HepG2 (cell line): ENCODE results near the gene LSMEM2. TPM values are rescaled to one million over a fixed set of nuclear protein-coding genes. Genes with fewer than 3 reads are reported as not detected.

Experiments
- ELF3 ChIP-seq: IDR thresholded peaks from 2 replicates; pipeline ENCODE4 v1.6.1; 2016; ENCODE audit warnings: missing genetic modification reagents, missing compliant biosample characterization
- HNF1B ChIP-seq: sonication (generic); formaldehyde crosslinking; IDR thresholded peaks from 2 replicates; pipeline ENCODE4 v1.5.1; 2020; ENCODE audit warnings: mild to moderate bottlenecking, moderate library complexity, missing genetic modification reagents
- LCORL ChIP-seq, 2 experiments: fragments of 450-650 bp in 1 of 2; sonication (generic) in 1 of 2; formaldehyde crosslinking in 1 of 2; IDR thresholded peaks; 2 replicates each; pipeline versions ENCODE4 v1.5.0 to v1.6.1; 2017 to 2020; ENCODE audit warnings: antibody characterized with exemption in 1 of 2, missing genetic modification reagents in 1 of 2
- NCOA5 ChIP-seq: sonication (generic); formaldehyde crosslinking; IDR thresholded peaks from 2 replicates; pipeline ENCODE4 v1.4.0; 2020; ENCODE audit warnings: missing genetic modification reagents
- NFE2 ChIP-seq: sonication (generic); formaldehyde crosslinking; IDR thresholded peaks from 2 replicates; pipeline ENCODE4 v1.4.0; 2020; ENCODE audit warnings: missing genetic modification reagents
- NFYC ChIP-seq: IDR thresholded peaks from 2 replicates; pipeline ENCODE4 v1.6.1; 2016; ENCODE audit warnings: missing genetic modification reagents, missing compliant biosample characterization
- PAWR ChIP-seq: sonication (generic); formaldehyde crosslinking; IDR thresholded peaks from 2 replicates; pipeline ENCODE4 v1.4.0; 2020; ENCODE audit warnings: missing genetic modification reagents, mild to moderate bottlenecking, borderline replicate concordance
- PCBP1 ChIP-seq: fragments of 200-400 bp; formaldehyde crosslinking; IDR thresholded peaks from 2 replicates; pipeline ENCODE4 v1.6.1; 2017; ENCODE audit warnings: mild to moderate bottlenecking, low read depth, low read length, borderline replicate concordance
- XBP1 ChIP-seq: sonication (generic); formaldehyde crosslinking; IDR thresholded peaks from 2 replicates; pipeline ENCODE4 v1.5.0; 2020; ENCODE audit warnings: missing genetic modification reagents
- ZNF652 ChIP-seq: IDR thresholded peaks from 2 replicates; pipeline ENCODE4 v1.6.1; 2016; ENCODE audit warnings: low read depth, borderline replicate concordance
- ZNF713 ChIP-seq: sonication (generic); formaldehyde crosslinking; IDR thresholded peaks from 2 replicates; pipeline ENCODE4 v1.4.0; 2020; ENCODE audit warnings: mild to moderate bottlenecking, missing genetic modification reagents
- ZUFSP ChIP-seq: sonication (generic); formaldehyde crosslinking; IDR thresholded peaks from 2 replicates; pipeline ENCODE4 v1.9.0; 2021; ENCODE audit warnings: missing genetic modification reagents, mild to moderate bottlenecking, borderline replicate concordance
- polyA plus RNA-seq, 8 experiments: library from polyadenylated mRNA; depleted of rRNA in 3 of 8; stranded (reverse) in 7 of 8; unstranded in 1 of 8; fragments of >200 nt; fragmentation: Illumina TruSeq in 4 of 8; extraction: Trizol in 4 of 8; gene quantifications; 2 replicates each; pipeline versions ENCODE4 v1.2.1 to v1.2.3, GENCODE V29; 2011 to 2016; ENCODE audit warnings: low read depth in 4 of 8, missing spikeins in 1 of 8, mixed read lengths in 1 of 8; ENCODE audit not compliant: insufficient read depth in 1 of 8
- total RNA-seq, 5 experiments: library from RNA; depleted of rRNA; stranded (reverse); fragments of >200 nt; fragmentation: Illumina TruSeq; extraction: Trizol; gene quantifications; 2 replicates each; pipeline ENCODE4 v1.2.3, GENCODE V29; 2016; ENCODE audit warnings: low read depth in 1 of 5
- TF ChIP-seq, protein P1 (sequence below): sonication (generic); formaldehyde crosslinking; IDR thresholded peaks from 2 replicates; pipeline ENCODE4 v1.5.0; 2020; ENCODE audit warnings: mild to moderate bottlenecking, missing genetic modification reagents, borderline replicate concordance
- TF ChIP-seq, protein P2 (sequence below): sonication (generic); formaldehyde crosslinking; IDR thresholded peaks from 2 replicates; pipeline ENCODE4 v1.5.0; 2020; ENCODE audit warnings: missing genetic modification reagents, mild to moderate bottlenecking, borderline replicate concordance
- TF ChIP-seq, protein P3 (sequence below): IDR thresholded peaks from 2 replicates; pipeline ENCODE4 v1.6.1; 2016; ENCODE audit warnings: low read depth, missing genetic modification reagents, missing compliant biosample characterization

The LSMEM2 gene
- total and polyA plus RNA-seq, 2 of the 13 experiments (the other 11 are each of a cell fraction or from before 2014, with no cell fraction given), result 0.07 to 0.41 TPM

GRCh38 chr3:50235716-50236483 is 43.0 kb upstream of the LSMEM2 start, which contains the start of gene GNAI2 (continued):
- TF ChIP-seq NFE2 (CRISPR knock-in tag) (no peak), LCORL (IDR thresholded peaks at IDR 0.05) (no peak), LCORL (CRISPR knock-in tag; IDR thresholded peaks at IDR 0.05) (0 out of 2 replicates have a peak, but pooled peaks have one; percentile 46), NCOA5 (CRISPR knock-in tag) (no peak), HNF1B (no peak), NFYC (CRISPR knock-in tag) (peak; percentile 84), ZUFSP (no peak), PCBP1 (no peak), ZNF652 (CRISPR knock-in tag) (no peak), XBP1 (no peak), PAWR (CRISPR knock-in tag) (no peak), ELF3 (CRISPR knock-in tag) (peak; percentile 60), ZNF713 (CRISPR knock-in tag) (no peak)
- TF ChIP-seq, protein P1, sequence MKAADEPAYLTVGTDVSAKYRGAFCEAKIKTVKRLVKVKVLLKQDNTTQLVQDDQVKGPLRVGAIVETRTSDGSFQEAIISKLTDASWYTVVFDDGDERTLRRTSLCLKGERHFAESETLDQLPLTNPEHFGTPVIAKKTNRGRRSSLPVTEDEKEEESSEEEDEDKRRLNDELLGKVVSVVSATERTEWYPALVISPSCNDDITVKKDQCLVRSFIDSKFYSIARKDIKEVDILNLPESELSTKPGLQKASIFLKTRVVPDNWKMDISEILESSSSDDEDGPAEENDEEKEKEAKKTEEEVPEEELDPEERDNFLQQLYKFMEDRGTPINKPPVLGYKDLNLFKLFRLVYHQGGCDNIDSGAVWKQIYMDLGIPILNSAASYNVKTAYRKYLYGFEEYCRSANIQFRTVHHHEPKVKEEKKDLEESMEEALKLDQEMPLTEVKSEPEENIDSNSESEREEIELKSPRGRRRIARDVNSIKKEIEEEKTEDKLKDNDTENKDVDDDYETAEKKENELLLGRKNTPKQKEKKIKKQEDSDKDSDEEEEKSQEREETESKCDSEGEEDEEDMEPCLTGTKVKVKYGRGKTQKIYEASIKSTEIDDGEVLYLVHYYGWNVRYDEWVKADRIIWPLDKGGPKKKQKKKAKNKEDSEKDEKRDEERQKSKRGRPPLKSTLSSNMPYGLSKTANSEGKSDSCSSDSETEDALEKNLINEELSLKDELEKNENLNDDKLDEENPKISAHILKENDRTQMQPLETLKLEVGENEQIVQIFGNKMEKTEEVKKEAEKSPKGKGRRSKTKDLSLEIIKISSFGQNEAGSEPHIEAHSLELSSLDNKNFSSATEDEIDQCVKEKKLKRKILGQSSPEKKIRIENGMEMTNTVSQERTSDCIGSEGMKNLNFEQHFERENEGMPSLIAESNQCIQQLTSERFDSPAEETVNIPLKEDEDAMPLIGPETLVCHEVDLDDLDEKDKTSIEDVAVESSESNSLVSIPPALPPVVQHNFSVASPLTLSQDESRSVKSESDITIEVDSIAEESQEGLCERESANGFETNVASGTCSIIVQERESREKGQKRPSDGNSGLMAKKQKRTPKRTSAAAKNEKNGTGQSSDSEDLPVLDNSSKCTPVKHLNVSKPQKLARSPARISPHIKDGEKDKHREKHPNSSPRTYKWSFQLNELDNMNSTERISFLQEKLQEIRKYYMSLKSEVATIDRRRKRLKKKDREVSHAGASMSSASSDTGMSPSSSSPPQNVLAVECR, result peak; percentile 67; the same call in 1 of the 2 replicates
- TF ChIP-seq, protein P2, sequence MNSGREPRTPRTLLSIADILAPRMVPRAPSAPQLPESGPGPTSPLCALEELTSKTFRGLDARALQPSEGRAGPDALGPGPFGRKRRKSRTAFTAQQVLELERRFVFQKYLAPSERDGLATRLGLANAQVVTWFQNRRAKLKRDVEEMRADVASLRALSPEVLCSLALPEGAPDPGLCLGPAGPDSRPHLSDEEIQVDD (CRISPR knock-in tag), result no peak
- TF ChIP-seq, protein P3, sequence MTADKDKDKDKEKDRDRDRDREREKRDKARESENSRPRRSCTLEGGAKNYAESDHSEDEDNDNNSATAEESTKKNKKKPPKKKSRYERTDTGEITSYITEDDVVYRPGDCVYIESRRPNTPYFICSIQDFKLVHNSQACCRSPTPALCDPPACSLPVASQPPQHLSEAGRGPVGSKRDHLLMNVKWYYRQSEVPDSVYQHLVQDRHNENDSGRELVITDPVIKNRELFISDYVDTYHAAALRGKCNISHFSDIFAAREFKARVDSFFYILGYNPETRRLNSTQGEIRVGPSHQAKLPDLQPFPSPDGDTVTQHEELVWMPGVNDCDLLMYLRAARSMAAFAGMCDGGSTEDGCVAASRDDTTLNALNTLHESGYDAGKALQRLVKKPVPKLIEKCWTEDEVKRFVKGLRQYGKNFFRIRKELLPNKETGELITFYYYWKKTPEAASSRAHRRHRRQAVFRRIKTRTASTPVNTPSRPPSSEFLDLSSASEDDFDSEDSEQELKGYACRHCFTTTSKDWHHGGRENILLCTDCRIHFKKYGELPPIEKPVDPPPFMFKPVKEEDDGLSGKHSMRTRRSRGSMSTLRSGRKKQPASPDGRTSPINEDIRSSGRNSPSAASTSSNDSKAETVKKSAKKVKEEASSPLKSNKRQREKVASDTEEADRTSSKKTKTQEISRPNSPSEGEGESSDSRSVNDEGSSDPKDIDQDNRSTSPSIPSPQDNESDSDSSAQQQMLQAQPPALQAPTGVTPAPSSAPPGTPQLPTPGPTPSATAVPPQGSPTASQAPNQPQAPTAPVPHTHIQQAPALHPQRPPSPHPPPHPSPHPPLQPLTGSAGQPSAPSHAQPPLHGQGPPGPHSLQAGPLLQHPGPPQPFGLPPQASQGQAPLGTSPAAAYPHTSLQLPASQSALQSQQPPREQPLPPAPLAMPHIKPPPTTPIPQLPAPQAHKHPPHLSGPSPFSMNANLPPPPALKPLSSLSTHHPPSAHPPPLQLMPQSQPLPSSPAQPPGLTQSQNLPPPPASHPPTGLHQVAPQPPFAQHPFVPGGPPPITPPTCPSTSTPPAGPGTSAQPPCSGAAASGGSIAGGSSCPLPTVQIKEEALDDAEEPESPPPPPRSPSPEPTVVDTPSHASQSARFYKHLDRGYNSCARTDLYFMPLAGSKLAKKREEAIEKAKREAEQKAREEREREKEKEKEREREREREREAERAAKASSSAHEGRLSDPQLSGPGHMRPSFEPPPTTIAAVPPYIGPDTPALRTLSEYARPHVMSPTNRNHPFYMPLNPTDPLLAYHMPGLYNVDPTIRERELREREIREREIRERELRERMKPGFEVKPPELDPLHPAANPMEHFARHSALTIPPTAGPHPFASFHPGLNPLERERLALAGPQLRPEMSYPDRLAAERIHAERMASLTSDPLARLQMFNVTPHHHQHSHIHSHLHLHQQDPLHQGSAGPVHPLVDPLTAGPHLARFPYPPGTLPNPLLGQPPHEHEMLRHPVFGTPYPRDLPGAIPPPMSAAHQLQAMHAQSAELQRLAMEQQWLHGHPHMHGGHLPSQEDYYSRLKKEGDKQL, result no peak
